Suprapubic skin (tissue), 4 donors: Measurements from ENCODE around the gene HID1. TPM values are rescaled to one million over a fixed set of nuclear protein-coding genes. Genes with fewer than 3 reads are reported as not detected.
A peak's percentile ranks its signal among the peaks of the same experiment; 100 is the strongest.
"Not testable (repeated sequence)": the region's sequence is repeated elsewhere in the genome, so short reads cannot be mapped to it uniquely, and the experiment has no call there.

ENCODE experiments used
- DNase-seq, 2 donors: peaks; one replicate each; pipeline ENCODE4 v3.0.0-alpha.2; 2019; ENCODE audit warnings: low spot score in 2 of 2
- H3K27ac ChIP-seq: fragments of 200-600 bp; sonication (generic); one replicate; pipeline ENCODE4 v1.5.1; 2019
- H3K27me3 ChIP-seq: fragments of 200-600 bp; sonication (generic); one replicate; pipeline ENCODE4 v1.5.1; 2019
- H3K36me3 ChIP-seq: fragments of 200-600 bp; sonication (generic); one replicate; pipeline ENCODE4 v1.5.1; 2019
- H3K4me1 ChIP-seq: fragments of 200-600 bp; sonication (generic); one replicate; pipeline ENCODE4 v1.5.1; 2019
- H3K4me3 ChIP-seq: fragments of 200-600 bp; sonication (generic); one replicate; pipeline ENCODE4 v1.5.1; 2019; ENCODE audit warnings: mild to moderate bottlenecking
- H3K9me3 ChIP-seq: fragments of 200-600 bp; sonication (generic); one replicate; pipeline ENCODE4 v1.5.1; 2019
- CTCF ChIP-seq, 2 donors: fragments of 200-600 bp in 1 of 2; fragments of 450-650 bp in 1 of 2; sonication (generic) in 1 of 2; IDR thresholded peaks; one replicate each; pipeline ENCODE4 v1.5.1; 2016 to 2019; ENCODE audit warnings: antibody characterized with exemption in 2 of 2, mild to moderate bottlenecking in 1 of 2, moderate library complexity in 1 of 2
- EP300 ChIP-seq: sonication (generic); formaldehyde crosslinking; IDR thresholded peaks from one replicate; pipeline ENCODE4 v1.6.1; 2017; ENCODE audit warnings: antibody characterized with exemption
- POLR2A ChIP-seq, 2 donors: fragments of 450-650 bp; IDR thresholded peaks; one replicate each; pipeline ENCODE4 v1.6.1; 2017; ENCODE audit warnings: antibody characterized with exemption in 2 of 2, mild to moderate bottlenecking in 2 of 2, moderate library complexity in 2 of 2
- POLR2AphosphoS5 ChIP-seq, 3 donors: sonication (generic); formaldehyde crosslinking; IDR thresholded peaks; one replicate each; pipeline ENCODE4 v1.6.1; 2017; ENCODE audit warnings: antibody characterized with exemption in 3 of 3
- WGBS: methylation state at CpG from one replicate; pipeline ENCODE4 v1.1.5; 2018; 5-methylcytosine and 5-hydroxymethylcytosine counted together
- total RNA-seq, 4 donors: library from RNA; depleted of rRNA; stranded (reverse); fragments of >200 nt; gene quantifications; one replicate each; pipeline ENCODE4 v1.1.0, GENCODE V29; 2016

HID1 gene
- total RNA-seq, 4 donors from 2014 or later: 3.4 to 13.7 (median 9.5) TPM

DNA sequence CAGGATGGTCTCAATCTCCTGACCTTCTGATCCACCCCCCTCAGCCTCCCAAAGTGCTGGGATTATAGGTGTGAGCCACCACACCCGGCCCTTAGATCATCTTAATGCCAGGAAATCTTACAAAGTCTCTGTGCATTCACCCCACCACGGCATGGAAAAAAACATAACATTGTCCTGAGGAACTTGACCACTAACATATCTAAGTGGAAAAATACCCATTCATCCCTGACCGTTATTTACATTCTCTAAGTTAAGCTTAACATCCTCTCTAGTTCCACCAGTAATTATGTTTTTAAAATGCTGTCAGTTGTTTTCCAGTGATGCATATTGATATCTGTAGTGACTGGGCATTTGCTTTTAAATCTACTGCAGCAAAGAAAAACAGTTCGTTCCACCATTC lies 3.4 kb upstream of the HID1 start:
- WGBS: 79% methylated on average over 4 of the region's 4 CpGs
- Histone ChIP-seq H3K27me3 (peaks cover 33% of the 10 kb centered on the region), H3K36me3 (no peaks in the 10 kb centered on the region), H3K4me1 (peaks cover 15% of the 10 kb centered on the region), H3K27ac (no peak overlapping the region), H3K4me3 (no peak overlapping the region), H3K9me3 (no peaks in the 10 kb centered on the region)
- no peak for DNase-seq
- TF ChIP-seq POLR2AphosphoS5 (IDR thresholded peaks at IDR 0.05) (no peak), EP300 (no peak), POLR2A (IDR thresholded peaks at IDR 0.05) (no peak), CTCF (IDR thresholded peaks at IDR 0.05) (no peak)

- WGBS: 20% methylated on average over 17 of the region's 17 CpGs
- Histone ChIP-seq H3K36me3 (no peaks in the 10 kb centered on the region), H3K27ac (no peak overlapping the region), H3K27me3 (peaks cover 38% of the 10 kb centered on the region), H3K4me3 (peak overlapping the region; percentile 63), H3K9me3 (no peaks in the 10 kb centered on the region), H3K4me1 (peaks cover 30% of the 10 kb centered on the region)
- TF ChIP-seq POLR2AphosphoS5 (IDR thresholded peaks at IDR 0.05) (no peak), POLR2A (IDR thresholded peaks at IDR 0.05) (no peak), CTCF (IDR thresholded peaks at IDR 0.05) (no peak), EP300 (no peak)
- DNase-seq: no peak
Measured at GRCh38 chr17:74972973-74973328, 392 bp upstream of the HID1 start.

GRCh38 chr17:74971842-74972106 lies 785 bp downstream of the HID1 start:
- Histone ChIP-seq H3K9me3 (no peaks in the 10 kb centered on the region), H3K4me3 (peak overlapping the region; percentile 63), H3K4me1 (peaks cover 30% of the 10 kb centered on the region), H3K27ac (no peak overlapping the region), H3K27me3 (peaks cover 38% of the 10 kb centered on the region), H3K36me3 (no peaks in the 10 kb centered on the region)
- WGBS: 80% methylated on average over 1 of the region's 9 CpGs
- no peak for TF ChIP-seq POLR2AphosphoS5 (IDR thresholded peaks at IDR 0.05)
- TF ChIP-seq EP300: no peak
- TF ChIP-seq POLR2A (IDR thresholded peaks at IDR 0.05): no peak
- no peak for TF ChIP-seq CTCF (IDR thresholded peaks at IDR 0.05)
- no peak for DNase-seq

DNA sequence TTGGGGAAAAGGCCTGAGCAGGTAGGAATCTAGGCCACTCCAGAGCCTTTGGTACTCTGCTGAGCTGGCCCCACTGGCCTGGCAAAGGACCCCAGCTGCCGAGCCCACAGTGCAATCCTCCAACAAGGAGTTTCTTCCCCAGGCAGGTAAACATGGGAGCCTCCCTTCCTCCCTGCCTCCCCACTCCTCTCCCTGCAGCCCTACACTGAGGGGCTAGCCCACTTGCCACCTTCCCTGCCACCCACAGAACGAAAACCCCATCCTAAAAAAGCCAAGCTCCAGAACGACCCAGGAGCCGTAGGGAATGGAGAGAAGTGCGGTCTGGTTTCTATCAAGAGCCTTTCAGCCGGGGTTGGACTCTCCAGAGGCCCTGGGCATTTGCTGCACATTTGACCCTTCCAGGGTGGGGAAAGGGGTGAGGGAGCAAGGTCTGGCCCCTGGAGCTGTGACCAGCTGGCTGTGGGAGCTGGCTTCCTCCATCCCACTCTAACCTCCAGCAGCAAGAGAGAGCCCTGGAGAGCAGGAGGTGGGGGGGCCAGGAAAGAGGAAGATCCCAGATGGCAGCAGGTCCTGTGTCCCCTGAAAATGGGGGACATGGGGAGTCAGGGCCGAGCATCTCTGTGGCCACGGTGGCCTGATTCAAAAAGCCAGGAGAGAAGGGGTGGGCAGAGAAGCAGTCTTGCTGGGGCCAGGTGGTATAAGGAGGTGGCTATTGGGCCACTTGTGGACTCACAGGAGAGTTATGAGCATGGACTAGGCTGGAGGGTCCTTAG lies 1.3 kb downstream of the HID1 start:
- Histone ChIP-seq H3K9me3 (no peaks in the 10 kb centered on the region), H3K27me3 (peaks cover 38% of the 10 kb centered on the region), H3K36me3 (no peaks in the 10 kb centered on the region), H3K4me3 (peak overlapping the region; percentile 63), H3K4me1 (peaks cover 30% of the 10 kb centered on the region), H3K27ac (no peak overlapping the region)
- no peak for TF ChIP-seq EP300
- no peak for TF ChIP-seq POLR2A (IDR thresholded peaks at IDR 0.05)
- TF ChIP-seq CTCF (IDR thresholded peaks at IDR 0.05): no peak
- TF ChIP-seq POLR2AphosphoS5 (IDR thresholded peaks at IDR 0.05): no peak
- 73% methylated on average over 3 of the region's 8 CpGs for WGBS
- no peak for DNase-seq

GRCh38 chr17:74970395-74970794 lies 2.2 kb downstream of the HID1 start:
- H3K9me3 ChIP-seq: no peaks in the 10 kb centered on the region
- H3K36me3 ChIP-seq: no peaks in the 10 kb centered on the region
- H3K4me3 ChIP-seq: no peak overlapping the region
- TF ChIP-seq CTCF (IDR thresholded peaks at IDR 0.05): no peak
- H3K27ac ChIP-seq: no peak overlapping the region
- H3K27me3 ChIP-seq: peaks cover 37% of the 10 kb centered on the region
- H3K4me1 ChIP-seq: peaks cover 31% of the 10 kb centered on the region
- DNase-seq: no peak
- 71% methylated on average over 2 of the region's 3 CpGs for WGBS

DNA sequence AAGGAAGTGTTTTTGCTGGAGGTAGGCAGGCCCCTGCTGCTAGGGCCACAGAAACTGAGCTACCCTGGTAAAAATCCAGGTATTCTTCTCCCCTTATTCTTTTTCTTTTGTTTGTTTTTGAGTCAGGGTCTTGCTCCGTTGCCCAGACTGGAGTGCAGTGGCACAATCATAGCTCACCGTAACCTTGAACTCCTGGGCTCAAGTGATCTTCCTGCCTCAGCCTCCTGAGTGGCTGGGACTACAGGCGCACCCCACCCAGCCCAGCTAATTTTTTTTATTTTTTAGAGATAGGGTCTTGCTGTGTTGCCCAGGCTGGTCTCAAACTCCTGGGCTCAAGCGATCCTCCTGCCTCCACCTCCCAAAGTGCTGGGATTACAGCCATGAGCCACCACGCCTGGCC lies 3.1 kb downstream of the HID1 start:
- not testable (repeated sequence) for H3K36me3 ChIP-seq, DNase-seq, H3K4me3 ChIP-seq, H3K27ac ChIP-seq, H3K9me3 ChIP-seq
- WGBS: 93% methylated on average over 5 of the region's 5 CpGs
- peaks cover 33% of the 10 kb centered on the region for H3K27me3 ChIP-seq
- H3K4me1 ChIP-seq: peaks cover 38% of the 10 kb centered on the region
